ENCODE results near the gene GPRC5C. TPM values are rescaled to one million over a fixed set of nuclear protein-coding genes. Genes with fewer than 3 reads are reported as not detected.

Gene GPRC5C
- total and polyA plus RNA-seq, 2 donors (not counting 1 experiment from before 2014, with no cell fraction given), result 0.66 to 1.1 TPM

- no peak overlapping the region for H3K4me3 ChIP-seq (ENCODE audit: control extremely low read depth in 1 of 5, extremely low read depth in 1 of 5, insufficient read depth in 1 of 5, low read depth in 2 of 5, low read length in 4 of 5)
- no peak overlapping the region for H3K9ac ChIP-seq (ENCODE audit: low read length)
- ATAC-seq (ENCODE audit: low read depth) (peak; percentile 24), DNase-seq (no peak)
- no peaks in the 10 kb centered on the region for H4K20me1 ChIP-seq (ENCODE audit: control insufficient read depth, insufficient read depth, low read length, poor library complexity, severe bottlenecking)
- no peak overlapping the region for H2AFZ ChIP-seq (ENCODE audit: insufficient read depth, low read depth, low read length, poor library complexity, severe bottlenecking)
- ChIA-PET CTCF (no interaction called here), POLR2A (no interaction called here)
- no peaks in the 10 kb centered on the region for H3K9me3 Mint-ChIP-seq (ENCODE audit: insufficient read depth)
- no peak overlapping the region for H3K4me2 ChIP-seq (replicated peaks; ENCODE audit: low read depth, low read length, poor library complexity, severe bottlenecking)
- no peak overlapping the region for H3K4me3 Mint-ChIP-seq
- no peaks in the 10 kb centered on the region for H3K27me3 ChIP-seq (replicated peaks in 1 of 4; ENCODE audit: control extremely low read depth in 1 of 4, control insufficient read depth in 3 of 4, insufficient read depth in 4 of 4, low read length in 3 of 4)
- no peak overlapping the region for H3K27ac Mint-ChIP-seq
- WGBS (ENCODE audit: insufficient coverage), result 72% methylated on average over 8 of the region's 12 CpGs
- peaks cover 3% of the 10 kb centered on the region for H3K4me1 Mint-ChIP-seq
- intact Hi-C loops (cut with micrococcal nuclease), result no loop called here
- H3K79me2 ChIP-seq (ENCODE audit: control insufficient read depth, insufficient read depth, low read length), result no peaks in the 10 kb centered on the region
- no peak for TF ChIP-seq CTCF (IDR thresholded peaks at IDR 0.05)
- no peak for TF ChIP-seq EZH2 (IDR thresholded peaks at IDR 0.05; ENCODE audit: borderline replicate concordance, insufficient read depth, low read depth, low read length, poor library complexity, severe bottlenecking)
- peaks cover 20% of the 10 kb centered on the region for H3K27me3 Mint-ChIP-seq
- no peaks in the 10 kb centered on the region for H3K9me3 ChIP-seq (ENCODE audit: control extremely low read depth in 1 of 3, control insufficient read depth in 2 of 3, insufficient read depth in 1 of 3, low read length in 2 of 3)
- H3K4me1 ChIP-seq (ENCODE audit: control insufficient read depth in 2 of 2, insufficient read depth in 2 of 2, low read length in 2 of 2), result no peaks in the 10 kb centered on the region
- no peak overlapping the region for H3K27ac ChIP-seq (ENCODE audit: low read length in 2 of 2)
- H3K36me3 ChIP-seq (replicated peaks in 1 of 2; ENCODE audit: control extremely low read depth in 1 of 2, control insufficient read depth in 1 of 2, extremely low read depth in 1 of 2, insufficient read depth in 2 of 2, low read length in 1 of 2), result no peaks in the 10 kb centered on the region
Measured at GRCh38 chr17:74417178-74418045, 14.5 kb upstream of the GPRC5C start.

- H3K4me3 ChIP-seq (ENCODE audit: control extremely low read depth in 1 of 5, extremely low read depth in 1 of 5, insufficient read depth in 1 of 5, low read depth in 2 of 5, low read length in 4 of 5), result no peak overlapping the region
- TF ChIP-seq EZH2 (IDR thresholded peaks at IDR 0.05; ENCODE audit: borderline replicate concordance, insufficient read depth, low read depth, low read length, poor library complexity, severe bottlenecking) (no peak), CTCF (IDR thresholded peaks at IDR 0.05) (no peak)
- ChIA-PET CTCF (no interaction called here), POLR2A (no interaction called here)
- Mint-ChIP-seq H3K27ac (no peak overlapping the region), H3K9me3 (ENCODE audit: insufficient read depth) (no peaks in the 10 kb centered on the region), H3K4me3 (no peak overlapping the region), H3K27me3 (peaks cover 22% of the 10 kb centered on the region), H3K4me1 (peaks cover 3% of the 10 kb centered on the region)
- H3K4me2 ChIP-seq (replicated peaks; ENCODE audit: low read depth, low read length, poor library complexity, severe bottlenecking), result no peak overlapping the region
- no peaks in the 10 kb centered on the region for H3K79me2 ChIP-seq (ENCODE audit: control insufficient read depth, insufficient read depth, low read length)
- no peaks in the 10 kb centered on the region for H3K9me3 ChIP-seq (ENCODE audit: control extremely low read depth in 1 of 3, control insufficient read depth in 2 of 3, insufficient read depth in 1 of 3, low read length in 2 of 3)
- H3K27ac ChIP-seq (ENCODE audit: low read length in 2 of 2), result no peak overlapping the region
- H3K27me3 ChIP-seq (replicated peaks in 1 of 4; ENCODE audit: control extremely low read depth in 1 of 4, control insufficient read depth in 3 of 4, insufficient read depth in 4 of 4, low read length in 3 of 4), result peaks cover 0 to 6% (median 0%) of the 10 kb centered on the region in 4 experiments
- WGBS (ENCODE audit: insufficient coverage), result 89% methylated on average over 6 of the region's 10 CpGs
- no peak overlapping the region for H2AFZ ChIP-seq (ENCODE audit: insufficient read depth, low read depth, low read length, poor library complexity, severe bottlenecking)
- H3K4me1 ChIP-seq (ENCODE audit: control insufficient read depth in 2 of 2, insufficient read depth in 2 of 2, low read length in 2 of 2), result no peaks in the 10 kb centered on the region
- DNase-seq (no peak), ATAC-seq (ENCODE audit: low read depth) (no peak)
- no peaks in the 10 kb centered on the region for H4K20me1 ChIP-seq (ENCODE audit: control insufficient read depth, insufficient read depth, low read length, poor library complexity, severe bottlenecking)
- intact Hi-C loops (cut with micrococcal nuclease), result no loop called here
- H3K36me3 ChIP-seq (replicated peaks in 1 of 2; ENCODE audit: control extremely low read depth in 1 of 2, control insufficient read depth in 1 of 2, extremely low read depth in 1 of 2, insufficient read depth in 2 of 2, low read length in 1 of 2), result no peaks in the 10 kb centered on the region
- no peak overlapping the region for H3K9ac ChIP-seq (ENCODE audit: low read length)
Measured at GRCh38 chr17:74419928-74420411, 11.9 kb upstream of the GPRC5C start.

Data from B cell (primary cell).